Astrocyte (in vitro differentiated cells and primary cell): ENCODE data around the gene HYAL1.

ENCODE experiments used
- EZH2 ChIP-seq: IDR thresholded peaks from 2 replicates; pipeline ENCODE4 v1.6.1; 2012; ENCODE audit warnings: mild to moderate bottlenecking, low read length, inconsistent platforms; ENCODE audit not compliant: insufficient read depth
- TF ChIP-seq, protein P1 (sequence below): IDR thresholded peaks from 2 replicates; pipeline ENCODE4 v1.5.1; 2011; ENCODE audit warnings: low read depth, mild to moderate bottlenecking, inconsistent platforms, low read length, moderate library complexity; ENCODE audit not compliant: insufficient read depth

DNA sequence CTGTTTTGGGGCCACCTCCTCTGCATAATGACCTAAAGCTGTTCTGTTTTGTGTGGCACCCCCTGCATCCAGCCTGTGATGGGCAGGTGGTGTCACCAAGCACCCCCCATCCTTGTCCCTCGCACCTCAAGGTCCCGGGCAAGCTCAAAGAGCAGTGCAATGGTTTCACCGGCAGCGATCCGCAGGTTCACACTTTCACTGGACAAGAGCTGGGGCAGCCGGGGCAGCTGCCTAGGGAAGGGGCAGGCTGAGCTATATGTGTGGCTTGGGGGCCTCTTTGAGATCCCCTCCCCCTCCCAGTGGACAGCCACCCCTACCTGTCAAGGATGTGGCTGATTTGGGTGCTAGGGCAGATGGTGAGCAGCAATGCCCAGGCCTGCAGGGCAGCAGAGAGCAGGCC lies 14.2 kb downstream of the HYAL1 start:
- TF ChIP-seq EZH2, result no peak
- TF ChIP-seq, protein P1, sequence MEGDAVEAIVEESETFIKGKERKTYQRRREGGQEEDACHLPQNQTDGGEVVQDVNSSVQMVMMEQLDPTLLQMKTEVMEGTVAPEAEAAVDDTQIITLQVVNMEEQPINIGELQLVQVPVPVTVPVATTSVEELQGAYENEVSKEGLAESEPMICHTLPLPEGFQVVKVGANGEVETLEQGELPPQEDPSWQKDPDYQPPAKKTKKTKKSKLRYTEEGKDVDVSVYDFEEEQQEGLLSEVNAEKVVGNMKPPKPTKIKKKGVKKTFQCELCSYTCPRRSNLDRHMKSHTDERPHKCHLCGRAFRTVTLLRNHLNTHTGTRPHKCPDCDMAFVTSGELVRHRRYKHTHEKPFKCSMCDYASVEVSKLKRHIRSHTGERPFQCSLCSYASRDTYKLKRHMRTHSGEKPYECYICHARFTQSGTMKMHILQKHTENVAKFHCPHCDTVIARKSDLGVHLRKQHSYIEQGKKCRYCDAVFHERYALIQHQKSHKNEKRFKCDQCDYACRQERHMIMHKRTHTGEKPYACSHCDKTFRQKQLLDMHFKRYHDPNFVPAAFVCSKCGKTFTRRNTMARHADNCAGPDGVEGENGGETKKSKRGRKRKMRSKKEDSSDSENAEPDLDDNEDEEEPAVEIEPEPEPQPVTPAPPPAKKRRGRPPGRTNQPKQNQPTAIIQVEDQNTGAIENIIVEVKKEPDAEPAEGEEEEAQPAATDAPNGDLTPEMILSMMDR, result no peak
